Lung (tissue), 12 donors: ENCODE data around the gene CDC25B. TPM values are rescaled to one million over a fixed set of nuclear protein-coding genes. Genes with fewer than 3 reads are reported as not detected.
A peak's percentile ranks its signal among the peaks of the same experiment; 100 is the strongest.
"Not testable (repeated sequence)": the region's sequence is repeated elsewhere in the genome, so short reads cannot be mapped to it uniquely, and the experiment has no call there.

ENCODE experiments used
- ATAC-seq: fragments of 200-7000 bp; cut with Tn5 transposase; one replicate; pipeline ENCODE4 v1.9.1; 2020; ENCODE audit warnings: moderate number of reproducible peaks; ENCODE audit not compliant: insufficient read depth, low FRiP score
- DNase-seq, 3 donors: peaks; one replicate each; pipeline ENCODE4 v3.0.0-alpha.2; 2013 to 2017
- H3K27ac ChIP-seq, 2 donors: one replicate each; pipeline ENCODE4 v1.5.1; 2013; ENCODE audit warnings: mild to moderate bottlenecking in 2 of 2, moderate library complexity in 2 of 2, control low read depth in 1 of 2, inconsistent platforms in 1 of 2, low read depth in 1 of 2, low read length in 1 of 2
- H3K27me3 ChIP-seq, 3 donors: one replicate each; pipeline ENCODE4 v1.5.1; 2013; ENCODE audit warnings: low read length in 2 of 3; ENCODE audit not compliant: control insufficient read depth in 3 of 3, insufficient read depth in 3 of 3
- H3K36me3 ChIP-seq, 4 donors: one replicate each; pipeline ENCODE4 v1.5.1; 2013; ENCODE audit warnings: low read length in 4 of 4, mild to moderate bottlenecking in 1 of 4, moderate library complexity in 1 of 4; ENCODE audit not compliant: control insufficient read depth in 4 of 4, insufficient read depth in 4 of 4
- H3K4me1 ChIP-seq, 5 donors: one replicate each; pipeline ENCODE4 v1.5.1; 2013; ENCODE audit warnings: low read length in 5 of 5, mild to moderate bottlenecking in 2 of 5, moderate library complexity in 1 of 5; ENCODE audit not compliant: control insufficient read depth in 5 of 5, insufficient read depth in 5 of 5
- H3K4me3 ChIP-seq: one replicate; pipeline ENCODE4 v1.5.1; 2013; ENCODE audit warnings: mild to moderate bottlenecking, control low read depth, moderate library complexity
- H3K9ac ChIP-seq, 2 donors: one replicate each; pipeline ENCODE4 v1.5.1; 2013; ENCODE audit warnings: low read length in 2 of 2, control low read depth in 1 of 2; ENCODE audit not compliant: insufficient read depth in 1 of 2
- H3K9me3 ChIP-seq, 4 donors: one replicate each; pipeline ENCODE4 v1.5.1; 2013; ENCODE audit warnings: low read length in 3 of 4, mild to moderate bottlenecking in 1 of 4, moderate library complexity in 1 of 4; ENCODE audit not compliant: control insufficient read depth in 4 of 4, insufficient read depth in 3 of 4
- CTCF ChIP-seq: IDR thresholded peaks from 2 replicates; pipeline ENCODE4 v1.5.1; 2012; ENCODE audit warnings: mild to moderate bottlenecking; ENCODE audit errors: control extremely low read depth, extremely low read depth
- WGBS, 2 donors: extraction: QIAGEN DNeasy Blood & Tissue Kit; methylation state at CpG; one replicate each; pipeline ENCODE4 v1.1.7; 2013; 5-methylcytosine and 5-hydroxymethylcytosine counted together
- polyA plus RNA-seq, 2 donors: library from polyadenylated mRNA; stranded (reverse); fragments of 200-250 nt; gene quantifications; one replicate each; pipeline ENCODE4 v1.2.1, GENCODE V29; 2013
- total RNA-seq, 2 donors: library from RNA; depleted of rRNA in 1 of 2; stranded (reverse); fragments of >200 nt in 1 of 2; gene quantifications; one replicate each; pipeline ENCODE4 v1.2.1, GENCODE V29; 2014 to 2021
- donor health status: control.
- donor health status: control.
- donor health status: Bipolar disorder and iron deficiency.
- donor health status: healthy.
- donor health status: DM: yes; HTN: yes; CAD: no.

The CDC25B gene
- total and polyA plus RNA-seq, 4 donors: 47.9 to 88.5 (median 67.1) TPM

GRCh38 chr20:3843490-3843889, 47.4 kb downstream of the CDC25B start:
- H3K27ac ChIP-seq: no peak overlapping the region
- WGBS, 2 donors: 55 to 67% methylated on average over 5 of the region's 5 CpGs
- no peak for TF ChIP-seq CTCF
- no peak overlapping the region for H3K9ac ChIP-seq
- no peak overlapping the region for H3K4me3 ChIP-seq
- no peaks in the 10 kb centered on the region for H3K9me3 ChIP-seq
- no peak for ATAC-seq
- peaks cover 0 to 12% (median 0%) of the 10 kb centered on the region in 5 donors for H3K4me1 ChIP-seq
- no peaks in the 10 kb centered on the region for H3K36me3 ChIP-seq
- no peaks in the 10 kb centered on the region for H3K27me3 ChIP-seq
- DNase-seq: no peak

- not testable (repeated sequence) for H3K27ac ChIP-seq, DNase-seq, H3K27me3 ChIP-seq, H3K9me3 ChIP-seq, H3K9ac ChIP-seq, H3K4me3 ChIP-seq, H3K36me3 ChIP-seq, ATAC-seq
- peaks cover 0 to 12% (median 0%) of the 10 kb centered on the region in 5 donors for H3K4me1 ChIP-seq
- WGBS, 2 donors: 97 to 98% methylated on average over 9 of the region's 9 CpGs
These were observed 48.0 kb downstream of the CDC25B start for GRCh38 chr20:3843990-3844619.

- peak in 1 of 3 donors; percentile 33 for DNase-seq
- no peak for ATAC-seq
- Histone ChIP-seq H3K27ac (peak overlapping the region; percentile 84 to 97), H3K27me3 (no peaks in the 10 kb centered on the region), H3K36me3 (peaks cover 0 to 3% (median 0%) of the 10 kb centered on the region in 4 donors), H3K9ac (peak overlapping the region; percentile 82 to 92), H3K4me3 (peak overlapping the region; percentile 96), H3K9me3 (no peaks in the 10 kb centered on the region), H3K4me1 (peaks cover 0 to 12% (median 0%) of the 10 kb centered on the region in 5 donors)
- TF ChIP-seq CTCF: no peak
- 1 to 2% methylated on average over 22 of the region's 22 CpGs for WGBS, 2 donors
These were observed 50.2 kb downstream of the CDC25B start for GRCh38 chr20:3846378-3846739.

- DNase-seq: peak; percentile 87 to 92 (median 87)
- Histone ChIP-seq H3K4me3 (peak within 1 kb of the TSS; percentile 96), H3K27ac (peak within 1 kb of the TSS; percentile 84 to 97), H3K9ac (peak within 1 kb of the TSS; percentile 82 to 95), H3K9me3 (no peaks in the 10 kb centered on the region), H3K4me1 (peaks cover 0 to 12% (median 0%) of the 10 kb centered on the region in 5 donors), H3K27me3 (no peaks in the 10 kb centered on the region), H3K36me3 (peaks cover 0 to 3% (median 0%) of the 10 kb centered on the region in 4 donors)
- WGBS, 2 donors: 0 to 1% methylated on average over 57 to 72 of the region's 72 CpGs
- peak; percentile 97 for ATAC-seq
- no peak for TF ChIP-seq CTCF
These were observed 50.8 kb downstream of the CDC25B start, which contains the start of gene MAVS for GRCh38 chr20:3846740-3847428. MAVS (plus strand) TSS chr20:3846834; CDS start chr20:3854625, 7,791 bp downstream.
